Omental fat pad (tissue), 4 donors: Measurements from ENCODE around the gene SYDE1. TPM values are rescaled to one million over a fixed set of nuclear protein-coding genes. Genes with fewer than 3 reads are reported as not detected.

Experiments
- ATAC-seq: fragments of 150-250 bp; one replicate; pipeline ENCODE4 v1.9.1; 2016; ENCODE audit warnings: mild to moderate bottlenecking, moderate library complexity; ENCODE audit not compliant: low FRiP score
- DNase-seq: peaks from one replicate; pipeline ENCODE4 v3.0.0-alpha.2; 2019; ENCODE audit warnings: low spot score
- total RNA-seq, 4 donors: library from RNA; depleted of rRNA; stranded (reverse); fragments of >200 nt; gene quantifications; one replicate each; pipeline ENCODE4 v1.1.0, GENCODE V29; 2016
- TF ChIP-seq, protein P1 (sequence below), 3 donors: fragments of 450-650 bp; IDR thresholded peaks; one replicate each; pipeline ENCODE4 v1.5.1; 2016 to 2017; ENCODE audit warnings: antibody characterized with exemption in 3 of 3, mild to moderate bottlenecking in 3 of 3, moderate library complexity in 2 of 3

The SYDE1 gene
- total RNA-seq, 4 donors from 2014 or later = 14.8 to 26.6 (median 21.6) TPM

DNA sequence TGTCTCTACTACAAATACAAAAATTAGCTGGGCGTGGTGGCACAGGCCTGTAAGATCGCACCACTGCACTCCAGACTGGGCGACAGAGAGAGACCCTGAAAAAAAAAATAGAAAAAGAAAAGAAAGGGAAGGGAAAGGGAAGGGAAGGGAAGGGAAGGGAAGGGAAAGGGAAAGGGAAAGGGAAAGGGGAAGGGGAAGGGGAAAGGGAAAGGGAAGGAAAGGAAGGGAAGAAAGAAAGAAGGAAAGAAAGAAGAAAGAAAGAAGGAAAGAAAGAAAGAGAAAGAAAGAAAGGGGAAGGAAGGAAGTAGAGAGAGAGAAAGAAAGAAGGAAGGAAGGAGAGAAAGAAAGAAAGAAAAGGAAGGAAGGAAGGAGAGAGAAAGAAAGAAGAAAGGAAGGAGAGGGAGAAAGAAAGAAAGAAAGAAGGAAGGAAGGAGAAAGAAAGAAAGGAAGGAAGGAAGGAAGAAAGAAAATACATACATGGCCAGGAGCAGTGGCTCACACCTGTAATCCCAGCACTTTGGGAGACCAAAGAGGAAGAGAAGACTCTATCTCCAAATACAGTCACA lies 8.1 kb upstream of the SYDE1 start:
- DNase-seq (no peak), ATAC-seq (no peak)
- TF ChIP-seq, protein P1, sequence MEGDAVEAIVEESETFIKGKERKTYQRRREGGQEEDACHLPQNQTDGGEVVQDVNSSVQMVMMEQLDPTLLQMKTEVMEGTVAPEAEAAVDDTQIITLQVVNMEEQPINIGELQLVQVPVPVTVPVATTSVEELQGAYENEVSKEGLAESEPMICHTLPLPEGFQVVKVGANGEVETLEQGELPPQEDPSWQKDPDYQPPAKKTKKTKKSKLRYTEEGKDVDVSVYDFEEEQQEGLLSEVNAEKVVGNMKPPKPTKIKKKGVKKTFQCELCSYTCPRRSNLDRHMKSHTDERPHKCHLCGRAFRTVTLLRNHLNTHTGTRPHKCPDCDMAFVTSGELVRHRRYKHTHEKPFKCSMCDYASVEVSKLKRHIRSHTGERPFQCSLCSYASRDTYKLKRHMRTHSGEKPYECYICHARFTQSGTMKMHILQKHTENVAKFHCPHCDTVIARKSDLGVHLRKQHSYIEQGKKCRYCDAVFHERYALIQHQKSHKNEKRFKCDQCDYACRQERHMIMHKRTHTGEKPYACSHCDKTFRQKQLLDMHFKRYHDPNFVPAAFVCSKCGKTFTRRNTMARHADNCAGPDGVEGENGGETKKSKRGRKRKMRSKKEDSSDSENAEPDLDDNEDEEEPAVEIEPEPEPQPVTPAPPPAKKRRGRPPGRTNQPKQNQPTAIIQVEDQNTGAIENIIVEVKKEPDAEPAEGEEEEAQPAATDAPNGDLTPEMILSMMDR (IDR thresholded peaks at IDR 0.05) = no peak

DNA sequence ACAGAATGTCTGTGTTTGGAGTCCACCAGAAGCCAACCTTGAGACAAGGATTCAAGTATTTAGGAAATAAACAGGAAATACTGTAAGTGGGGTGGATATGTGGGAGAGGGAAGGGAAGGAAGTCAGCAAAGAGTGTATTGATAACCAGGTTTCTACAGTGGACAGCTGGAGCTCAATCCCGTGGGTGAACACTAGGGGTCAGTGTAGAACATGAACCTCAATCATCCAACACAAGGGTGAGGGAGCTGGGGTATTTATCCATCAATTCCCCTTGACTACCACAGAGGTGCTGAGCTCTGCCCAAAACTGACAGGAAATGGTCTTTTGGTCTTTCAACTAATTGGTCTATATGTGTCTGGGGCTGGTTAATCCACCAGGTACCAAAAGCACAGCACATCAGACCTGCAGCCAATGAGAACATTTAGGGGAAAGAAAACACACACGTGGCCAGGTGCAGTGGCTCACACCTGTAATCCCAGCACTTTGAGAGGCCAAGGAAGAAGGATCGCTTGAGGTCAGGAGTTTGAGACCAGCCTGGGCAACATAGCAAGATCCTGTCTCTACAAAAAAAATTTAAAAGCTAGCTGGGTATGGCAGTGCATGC lies 5.6 kb upstream of the SYDE1 start:
- DNase-seq (no peak), ATAC-seq (no peak)

DNA sequence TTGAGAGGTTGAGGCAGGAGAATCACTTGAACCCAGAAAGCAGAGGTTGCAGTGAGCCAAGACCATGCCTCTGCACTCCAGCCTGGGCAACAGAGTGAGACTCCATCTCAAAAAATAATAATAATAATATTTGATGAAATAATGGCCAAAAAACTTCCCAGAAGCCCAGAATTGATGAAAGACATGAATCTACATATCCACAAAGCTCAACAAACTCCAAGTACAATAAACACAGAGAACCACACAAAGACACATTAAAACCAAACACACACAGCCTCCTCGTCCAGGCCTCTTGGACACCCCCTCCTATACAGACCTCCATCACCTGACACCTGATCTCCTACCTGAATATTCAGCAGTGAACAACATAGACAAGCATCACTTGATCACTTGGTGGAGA lies 3.2 kb upstream of the SYDE1 start:
- ATAC-seq (no peak), DNase-seq (no peak)
- TF ChIP-seq, protein P1 (IDR thresholded peaks at IDR 0.05) = no peak

More for the DNA sequence above, 5.6 kb upstream of the SYDE1 start:
- TF ChIP-seq, protein P1 (IDR thresholded peaks at IDR 0.05) = peak in 1 of 3 donors; percentile 42

DNA sequence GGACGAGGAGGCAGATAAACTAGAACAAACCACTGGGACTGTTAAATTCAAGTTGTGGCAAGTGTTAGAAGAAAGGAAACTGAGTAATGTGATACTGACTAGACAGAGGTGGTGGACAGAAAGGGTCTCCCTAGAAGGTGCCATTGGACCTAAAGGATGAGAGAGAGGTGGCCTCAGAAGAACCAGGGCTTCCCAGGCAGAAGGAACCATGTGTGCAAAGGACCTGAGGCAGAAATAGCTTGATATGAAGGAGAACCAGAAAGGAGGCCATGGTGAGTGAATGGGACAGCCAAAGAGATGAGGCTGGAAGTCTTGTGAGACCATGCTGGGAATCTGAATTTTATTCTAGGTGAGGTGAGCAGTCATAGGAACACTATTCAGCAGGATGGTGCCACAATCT lies 2.8 kb upstream of the SYDE1 start:
- TF ChIP-seq, protein P1 (IDR thresholded peaks at IDR 0.05) = no peak
- ATAC-seq (no peak), DNase-seq (no peak)

DNA sequence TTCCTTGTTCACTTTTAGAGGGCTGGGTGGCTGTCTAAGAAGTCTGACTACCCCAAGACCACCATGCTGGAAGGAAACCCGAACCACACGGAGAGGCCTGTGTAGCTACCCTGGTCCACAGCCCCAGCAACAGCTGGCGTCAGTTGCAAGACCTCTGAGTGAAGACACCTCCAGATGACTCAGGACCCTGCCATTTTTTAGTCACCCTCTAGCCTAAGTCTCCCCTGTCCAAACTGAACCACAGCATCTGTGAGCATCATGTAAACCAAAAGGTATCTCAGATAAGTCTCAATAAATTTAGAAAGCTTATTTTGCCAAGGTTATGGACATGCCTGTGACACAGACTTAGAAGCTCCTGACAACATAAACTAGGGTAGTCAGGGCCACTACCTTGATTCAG lies 2.2 kb upstream of the SYDE1 start:
- TF ChIP-seq, protein P1 (IDR thresholded peaks at IDR 0.05) = no peak
- ATAC-seq (no peak), DNase-seq (no peak)

DNA sequence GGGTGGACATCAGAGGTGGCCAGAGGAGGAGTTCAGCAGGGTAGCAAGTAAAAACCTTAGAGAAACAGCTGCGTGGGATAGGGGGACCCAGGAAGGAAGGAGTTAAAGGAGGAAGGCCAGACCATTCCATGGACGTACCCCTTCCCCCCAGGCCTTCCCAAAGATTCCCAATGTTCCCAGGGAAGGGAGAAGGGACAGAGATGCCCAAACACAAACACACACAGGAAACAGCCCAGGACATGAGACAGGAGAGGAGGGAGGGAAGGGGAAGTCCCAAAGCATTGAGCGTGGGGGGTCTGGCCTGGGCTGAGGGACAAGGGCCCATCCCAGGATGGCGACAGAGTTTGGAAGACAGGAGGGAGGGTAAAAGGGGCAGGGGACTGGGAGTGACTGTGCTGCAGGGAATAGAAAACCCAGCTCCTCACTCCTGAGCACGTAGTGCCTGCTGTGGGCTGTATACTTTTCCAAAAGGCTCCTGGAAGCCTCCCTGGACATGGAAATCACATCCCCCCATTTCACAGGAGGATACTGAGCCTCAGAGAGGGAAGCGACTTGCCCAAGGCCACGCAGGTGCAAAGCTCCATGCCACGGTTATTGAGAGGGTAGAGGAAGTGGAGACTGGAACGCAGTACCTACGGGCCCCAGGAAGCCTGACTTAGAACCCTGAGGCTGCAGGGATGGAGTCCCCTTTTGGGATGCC lies 1.1 kb downstream of the SYDE1 start:
- TF ChIP-seq, protein P1 (IDR thresholded peaks at IDR 0.05) = no peak
- DNase-seq (no peak), ATAC-seq (no peak)
